NB4 (cell line): Measurements from ENCODE around the gene SECISBP2L.

ENCODE experiments used
- MYC ChIP-seq: IDR thresholded peaks from 2 replicates; pipeline ENCODE4 v1.6.1; 2011; ENCODE audit warnings: low read depth, low read length
- POLR2A ChIP-seq: IDR thresholded peaks from 2 replicates; pipeline ENCODE4 v1.6.1; 2011; ENCODE audit warnings: mild to moderate bottlenecking; ENCODE audit not compliant: insufficient read length; ENCODE audit errors: extremely low read depth
- TF ChIP-seq, protein P1 (sequence below): IDR thresholded peaks from one replicate; pipeline ENCODE4 v1.5.1; 2012; ENCODE audit warnings: low read depth, low read length

DNA sequence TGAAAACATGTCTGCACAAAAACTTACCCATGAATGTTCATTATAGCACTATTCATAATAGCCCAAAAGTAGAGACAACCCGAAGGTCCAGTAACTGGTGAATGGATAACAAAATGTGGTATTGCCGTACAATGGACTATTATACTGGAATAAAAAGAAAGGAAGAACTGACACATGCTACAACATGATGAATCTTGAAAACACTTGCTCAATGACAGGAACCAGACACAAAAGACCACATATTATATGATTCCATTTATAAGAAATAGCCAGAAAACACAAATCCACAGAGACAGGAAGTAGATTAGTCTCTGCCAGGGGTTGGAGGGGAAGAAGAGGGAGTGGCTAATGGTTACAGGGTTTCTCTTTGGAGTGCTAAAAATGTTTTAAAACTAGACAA is 100.9 kb downstream of the SECISBP2L start:
- TF ChIP-seq, protein P1, sequence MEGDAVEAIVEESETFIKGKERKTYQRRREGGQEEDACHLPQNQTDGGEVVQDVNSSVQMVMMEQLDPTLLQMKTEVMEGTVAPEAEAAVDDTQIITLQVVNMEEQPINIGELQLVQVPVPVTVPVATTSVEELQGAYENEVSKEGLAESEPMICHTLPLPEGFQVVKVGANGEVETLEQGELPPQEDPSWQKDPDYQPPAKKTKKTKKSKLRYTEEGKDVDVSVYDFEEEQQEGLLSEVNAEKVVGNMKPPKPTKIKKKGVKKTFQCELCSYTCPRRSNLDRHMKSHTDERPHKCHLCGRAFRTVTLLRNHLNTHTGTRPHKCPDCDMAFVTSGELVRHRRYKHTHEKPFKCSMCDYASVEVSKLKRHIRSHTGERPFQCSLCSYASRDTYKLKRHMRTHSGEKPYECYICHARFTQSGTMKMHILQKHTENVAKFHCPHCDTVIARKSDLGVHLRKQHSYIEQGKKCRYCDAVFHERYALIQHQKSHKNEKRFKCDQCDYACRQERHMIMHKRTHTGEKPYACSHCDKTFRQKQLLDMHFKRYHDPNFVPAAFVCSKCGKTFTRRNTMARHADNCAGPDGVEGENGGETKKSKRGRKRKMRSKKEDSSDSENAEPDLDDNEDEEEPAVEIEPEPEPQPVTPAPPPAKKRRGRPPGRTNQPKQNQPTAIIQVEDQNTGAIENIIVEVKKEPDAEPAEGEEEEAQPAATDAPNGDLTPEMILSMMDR = no peak
- no peak for TF ChIP-seq POLR2A
- TF ChIP-seq MYC = no peak
